Measurements from ENCODE around the gene NOPCHAP1. TPM values are rescaled to one million over a fixed set of nuclear protein-coding genes. Genes with fewer than 3 reads are reported as not detected.
A peak's percentile ranks its signal among the peaks of the same experiment; 100 is the strongest.

The NOPCHAP1 gene
- total RNA-seq, 3 donors from 2014 or later: 10.4 to 12.8 (median 11.3) TPM

DNA sequence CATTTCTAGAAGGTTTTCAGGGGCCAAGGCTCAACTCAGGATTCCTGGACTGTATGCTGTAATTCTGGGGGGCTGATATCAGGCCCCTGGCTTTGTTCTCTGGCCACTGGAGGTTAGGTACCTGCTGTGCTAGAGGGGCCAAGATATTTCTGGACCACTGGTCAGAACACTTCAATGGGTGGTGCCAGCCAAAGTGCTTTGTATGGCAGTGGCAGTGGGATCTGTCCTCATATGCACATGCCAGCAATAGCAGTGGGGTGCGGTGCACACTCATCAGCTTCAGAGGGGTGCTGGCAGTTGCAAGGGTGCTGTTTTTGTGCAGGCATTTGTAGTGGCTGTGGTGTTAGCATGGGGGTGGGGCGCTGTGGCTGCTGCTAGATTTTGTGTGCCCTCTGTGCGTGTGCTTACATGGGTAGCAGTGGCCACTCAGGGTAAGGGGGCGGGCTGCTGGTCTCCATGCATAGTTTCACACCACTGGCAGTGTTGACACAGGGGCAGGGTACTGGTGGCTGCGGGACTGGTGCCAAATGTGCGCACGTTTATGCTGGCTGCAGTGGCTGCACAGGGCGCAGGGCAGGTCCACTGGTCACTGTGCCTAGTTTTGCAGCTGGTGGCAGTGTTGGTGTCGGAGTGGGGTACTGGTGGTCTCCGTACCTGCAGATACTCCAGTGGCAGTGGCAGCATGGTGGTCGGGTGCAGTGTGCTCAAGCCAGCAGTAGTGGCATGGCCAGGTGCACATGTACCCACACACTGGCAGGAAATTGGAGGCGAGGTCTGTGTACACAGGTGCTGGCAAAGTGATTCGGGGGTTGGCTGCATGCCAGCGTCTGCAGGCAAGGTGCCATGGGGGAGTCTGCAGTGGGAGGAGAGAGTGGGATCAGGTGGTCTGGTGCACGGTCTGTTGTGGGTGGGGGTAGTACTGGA is 12.6 kb downstream of the NOPCHAP1 start:
- ATAC-seq: peak; percentile 93
- peaks cover 6% of the 10 kb centered on the region for H3K36me3 ChIP-seq (ENCODE audit: low read depth)
- TF ChIP-seq, protein P1, sequence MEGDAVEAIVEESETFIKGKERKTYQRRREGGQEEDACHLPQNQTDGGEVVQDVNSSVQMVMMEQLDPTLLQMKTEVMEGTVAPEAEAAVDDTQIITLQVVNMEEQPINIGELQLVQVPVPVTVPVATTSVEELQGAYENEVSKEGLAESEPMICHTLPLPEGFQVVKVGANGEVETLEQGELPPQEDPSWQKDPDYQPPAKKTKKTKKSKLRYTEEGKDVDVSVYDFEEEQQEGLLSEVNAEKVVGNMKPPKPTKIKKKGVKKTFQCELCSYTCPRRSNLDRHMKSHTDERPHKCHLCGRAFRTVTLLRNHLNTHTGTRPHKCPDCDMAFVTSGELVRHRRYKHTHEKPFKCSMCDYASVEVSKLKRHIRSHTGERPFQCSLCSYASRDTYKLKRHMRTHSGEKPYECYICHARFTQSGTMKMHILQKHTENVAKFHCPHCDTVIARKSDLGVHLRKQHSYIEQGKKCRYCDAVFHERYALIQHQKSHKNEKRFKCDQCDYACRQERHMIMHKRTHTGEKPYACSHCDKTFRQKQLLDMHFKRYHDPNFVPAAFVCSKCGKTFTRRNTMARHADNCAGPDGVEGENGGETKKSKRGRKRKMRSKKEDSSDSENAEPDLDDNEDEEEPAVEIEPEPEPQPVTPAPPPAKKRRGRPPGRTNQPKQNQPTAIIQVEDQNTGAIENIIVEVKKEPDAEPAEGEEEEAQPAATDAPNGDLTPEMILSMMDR (IDR thresholded peaks at IDR 0.05): no peak
- intact Hi-C loops (cut with DNase I, micrococcal nuclease): no loop called here
- no peaks in the 10 kb centered on the region for H3K9me3 ChIP-seq
- DNase-seq: peak; percentile 60 to 82 (median 76)
- no peaks in the 10 kb centered on the region for H3K4me1 ChIP-seq (ENCODE audit: low read depth)
- no peak overlapping the region for H3K4me3 ChIP-seq

DNA sequence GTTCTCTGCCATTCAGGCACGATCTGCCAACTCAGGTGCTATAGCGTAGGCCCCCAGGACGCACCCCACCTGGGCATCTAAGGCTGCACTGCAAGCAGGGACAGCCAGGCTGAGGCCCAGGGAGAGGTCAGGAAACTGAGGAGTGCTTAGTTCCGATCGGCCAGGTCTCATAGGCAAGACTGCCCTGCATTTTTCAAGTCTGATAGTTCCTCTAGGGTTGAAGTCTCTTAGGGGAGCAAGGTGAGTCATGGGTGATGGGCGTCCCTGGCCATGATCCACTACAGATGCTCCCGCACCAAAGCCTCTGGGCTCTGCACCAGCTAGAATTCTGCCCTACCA is 13.2 kb downstream of the NOPCHAP1 start:
- TF ChIP-seq, protein P1 (IDR thresholded peaks at IDR 0.05): no peak
- intact Hi-C loops (cut with DNase I, micrococcal nuclease): no loop called here
- Histone ChIP-seq H3K4me1 (ENCODE audit: low read depth) (no peaks in the 10 kb centered on the region), H3K4me3 (no peak overlapping the region), H3K36me3 (ENCODE audit: low read depth) (peaks cover 6% of the 10 kb centered on the region), H3K9me3 (no peaks in the 10 kb centered on the region)
- ATAC-seq (peak; percentile 60), DNase-seq (no peak)

DNA sequence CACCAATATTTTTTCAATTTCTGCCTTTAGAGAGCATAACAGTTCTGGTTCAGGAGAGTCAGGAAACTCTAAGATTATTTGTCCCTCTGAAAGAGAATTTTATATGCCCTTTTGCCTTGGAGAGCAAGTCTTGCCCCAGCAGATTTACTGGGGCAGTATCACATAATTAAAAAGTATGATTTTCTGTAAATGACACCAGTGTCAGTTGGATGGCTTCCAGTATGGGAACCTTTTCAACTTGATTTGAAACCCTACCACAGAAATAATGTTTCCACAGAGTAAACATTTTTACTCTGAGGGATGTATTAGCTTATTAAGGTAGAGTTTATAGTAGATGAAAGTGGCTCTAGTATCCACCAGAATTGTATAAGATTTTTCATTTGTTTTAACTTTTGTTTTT is 15.4 kb downstream of the NOPCHAP1 start:
- intact Hi-C loops (cut with DNase I, micrococcal nuclease): no loop called here

DNA sequence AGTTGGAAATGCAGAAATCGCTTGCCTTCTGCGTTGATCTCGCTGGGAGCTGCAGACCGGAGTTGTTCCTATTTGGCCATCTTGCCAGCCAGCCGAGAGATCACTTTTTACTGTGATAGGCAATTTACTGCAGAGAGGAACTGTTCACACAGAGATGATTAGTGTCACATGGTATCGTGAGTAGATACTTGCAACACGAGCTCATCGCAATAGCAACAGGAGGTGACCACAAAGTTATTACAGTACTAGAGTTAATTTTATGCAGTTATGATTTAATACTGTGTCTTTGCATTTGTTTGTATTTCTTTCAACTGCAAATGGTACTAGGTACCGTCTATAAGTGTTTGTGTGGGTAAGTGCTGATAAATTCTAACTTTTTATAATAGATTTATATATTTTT is 27.8 kb downstream of the NOPCHAP1 start:
- no peaks in the 10 kb centered on the region for H3K36me3 ChIP-seq (ENCODE audit: low read depth)
- intact Hi-C loops (cut with DNase I, micrococcal nuclease): no loop called here

More for the DNA sequence above, 15.4 kb downstream of the NOPCHAP1 start:
- Histone ChIP-seq H3K4me1 (ENCODE audit: low read depth) (no peaks in the 10 kb centered on the region), H3K4me3 (no peak overlapping the region), H3K9me3 (no peaks in the 10 kb centered on the region), H3K36me3 (ENCODE audit: low read depth) (no peaks in the 10 kb centered on the region)
- DNase-seq (no peak), ATAC-seq (no peak)
- TF ChIP-seq, protein P1 (IDR thresholded peaks at IDR 0.05): no peak

DNA sequence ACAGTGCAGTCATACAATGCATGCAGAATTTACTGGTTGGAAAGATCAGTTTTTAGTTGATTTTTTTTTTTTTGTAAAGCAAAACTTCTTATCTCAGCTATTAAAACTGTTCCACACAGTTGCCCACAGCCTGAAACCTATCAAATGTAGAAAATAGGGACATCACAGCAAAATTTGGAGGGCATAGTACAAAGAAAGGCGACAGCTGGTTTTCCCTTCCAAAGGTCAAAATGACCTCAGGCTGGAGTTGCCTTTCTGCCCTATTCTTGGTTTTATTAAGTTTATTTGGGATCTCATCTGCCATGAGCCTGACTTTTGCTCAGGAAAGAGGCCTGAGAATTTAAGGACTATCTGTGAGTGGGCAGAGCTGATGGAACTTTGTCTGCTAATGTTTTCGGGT is 28.5 kb downstream of the NOPCHAP1 start:
- peaks cover 3% of the 10 kb centered on the region for H3K9me3 ChIP-seq
- TF ChIP-seq, protein P1 (IDR thresholded peaks at IDR 0.05): no peak
- H3K4me3 ChIP-seq: no peak overlapping the region
- H3K36me3 ChIP-seq (ENCODE audit: low read depth): no peaks in the 10 kb centered on the region
- H3K4me1 ChIP-seq (ENCODE audit: low read depth): no peaks in the 10 kb centered on the region
- ATAC-seq (no peak), DNase-seq (no peak)
- intact Hi-C loops (cut with DNase I, micrococcal nuclease): no loop called here

More for the DNA sequence above, 27.8 kb downstream of the NOPCHAP1 start:
- no peak for ATAC-seq
- TF ChIP-seq, protein P1 (IDR thresholded peaks at IDR 0.05): no peak
- H3K9me3 ChIP-seq: peaks cover 3% of the 10 kb centered on the region
- no peak for DNase-seq
- H3K4me1 ChIP-seq (ENCODE audit: low read depth): no peaks in the 10 kb centered on the region
- no peak overlapping the region for H3K4me3 ChIP-seq

Measured in mucosa of descending colon (tissue), 3 donors.